HG02884 (cell line): ENCODE results near the gene OR4C11.

Source experiments
- ATAC-seq: cut with Tn5 transposase; IDR thresholded peaks from one replicate; pipeline ENCODE4 v1.9.1; 2021; ENCODE audit warnings: mild to moderate bottlenecking, moderate library complexity; ENCODE audit not compliant: unreplicated experiment

Gene OR4C11

GRCh38 chr11:55607545-55607944, at the start of gene OR4C11:
Gene OR4C11 (minus strand): TSS chr11:55607645. CDS start chr11:55604373, 3,272 bp downstream.
- no peak for ATAC-seq

- no peak for ATAC-seq
These were observed 47.7 kb upstream of the OR4C11 start for GRCh38 chr11:55655096-55655495.

- ATAC-seq, result no peak
These were observed 45.1 kb upstream of the OR4C11 start for GRCh38 chr11:55652560-55652959.

GRCh38 chr11:55648027-55648426, 40.6 kb upstream of the OR4C11 start, which contains the start of gene OR4S2:
Gene OR4S2 (plus strand): TSS chr11:55648327. CDS start chr11:55650904, 2,577 bp downstream.
- no peak for ATAC-seq

GRCh38 chr11:55634813-55635212, 27.4 kb upstream of the OR4C11 start, which contains the start of gene OR4P4:
Gene OR4P4 (plus strand): TSS chr11:55635113.
- ATAC-seq, result no peak

GRCh38 chr11:55624531-55624930, 17.1 kb upstream of the OR4C11 start:
- no peak for ATAC-seq

- no peak for ATAC-seq
These were observed 34.9 kb downstream of the OR4C11 start for GRCh38 chr11:55572548-55572947.

GRCh38 chr11:55571828-55572227, 35.6 kb downstream of the OR4C11 start, which contains the start of gene OR4C16:
Gene OR4C16 (plus strand): TSS chr11:55572128. CDS start chr11:55572128, 0 bp downstream.
- ATAC-seq, result no peak

GRCh38 chr11:55554169-55554568, 53.3 kb downstream of the OR4C11 start, which contains the start of gene OR4C15:
Gene OR4C15 (plus strand): TSS chr11:55554469. CDS start chr11:55554469, 0 bp downstream.
- ATAC-seq, result no peak
